GM12878 (cell line): ENCODE results near the gene C3orf33.

ENCODE experiments used
- CREB1 ChIP-seq: IDR thresholded peaks from 2 replicates; pipeline ENCODE4 v1.6.1; 2012; ENCODE audit warnings: low read depth, mild to moderate bottlenecking, inconsistent platforms
- HCFC1 ChIP-seq: fragments of 150-350 bp; IDR thresholded peaks from 2 replicates; pipeline ENCODE4 v1.6.1; 2014; ENCODE audit warnings: low read length
- SREBF1 ChIP-seq: IDR thresholded peaks from 2 replicates; pipeline ENCODE4 v1.6.1; 2012; ENCODE audit warnings: mild to moderate bottlenecking, low read length
- TF ChIP-seq, protein P1 (sequence below), 3 experiments: IDR thresholded peaks in 2 of 3; conservative IDR thresholded peaks in 1 of 3; 2 replicates each; pipeline ENCODE4 v1.5.1; 2011; ENCODE audit warnings: low read depth in 3 of 3, low read length in 3 of 3, mild to moderate bottlenecking in 3 of 3, control low read depth in 2 of 3, moderate library complexity in 2 of 3, inconsistent platforms in 1 of 3, mixed read lengths in 1 of 3; ENCODE audit not compliant: control insufficient read depth in 2 of 3, insufficient read depth in 1 of 3; ENCODE audit errors: extremely low read depth in 1 of 3

DNA sequence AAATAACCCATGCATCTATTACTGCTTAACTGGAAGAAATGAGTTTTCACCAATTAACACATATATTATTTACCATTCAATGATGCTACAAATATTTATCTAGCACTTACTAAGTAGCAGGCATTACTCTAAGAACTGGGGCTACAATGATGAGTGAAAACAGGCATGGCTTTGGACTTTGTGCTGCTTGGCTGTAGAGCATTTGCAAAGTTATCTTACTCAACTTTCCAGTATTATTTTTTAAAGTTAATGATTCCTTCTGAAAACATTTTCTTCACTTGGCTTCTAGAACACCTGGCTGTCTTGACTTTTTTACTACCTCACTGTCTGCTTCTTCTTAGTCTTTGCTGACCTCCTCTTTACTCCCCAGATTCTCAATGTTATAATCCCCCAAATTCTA lies 1.8 kb downstream of the C3orf33 start:
- TF ChIP-seq HCFC1 (no peak), SREBF1 (no peak), CREB1 (no peak)
- TF ChIP-seq, protein P1, sequence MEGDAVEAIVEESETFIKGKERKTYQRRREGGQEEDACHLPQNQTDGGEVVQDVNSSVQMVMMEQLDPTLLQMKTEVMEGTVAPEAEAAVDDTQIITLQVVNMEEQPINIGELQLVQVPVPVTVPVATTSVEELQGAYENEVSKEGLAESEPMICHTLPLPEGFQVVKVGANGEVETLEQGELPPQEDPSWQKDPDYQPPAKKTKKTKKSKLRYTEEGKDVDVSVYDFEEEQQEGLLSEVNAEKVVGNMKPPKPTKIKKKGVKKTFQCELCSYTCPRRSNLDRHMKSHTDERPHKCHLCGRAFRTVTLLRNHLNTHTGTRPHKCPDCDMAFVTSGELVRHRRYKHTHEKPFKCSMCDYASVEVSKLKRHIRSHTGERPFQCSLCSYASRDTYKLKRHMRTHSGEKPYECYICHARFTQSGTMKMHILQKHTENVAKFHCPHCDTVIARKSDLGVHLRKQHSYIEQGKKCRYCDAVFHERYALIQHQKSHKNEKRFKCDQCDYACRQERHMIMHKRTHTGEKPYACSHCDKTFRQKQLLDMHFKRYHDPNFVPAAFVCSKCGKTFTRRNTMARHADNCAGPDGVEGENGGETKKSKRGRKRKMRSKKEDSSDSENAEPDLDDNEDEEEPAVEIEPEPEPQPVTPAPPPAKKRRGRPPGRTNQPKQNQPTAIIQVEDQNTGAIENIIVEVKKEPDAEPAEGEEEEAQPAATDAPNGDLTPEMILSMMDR (IDR thresholded peaks at IDR 0.05 in 2 of 3, conservative IDR thresholded peaks at IDR 0.05 in 1 of 3; ENCODE audit: control insufficient read depth in 2 of 3, extremely low read depth in 1 of 3, insufficient read depth in 1 of 3, low read depth in 3 of 3, low read length in 3 of 3): no peak
